HG02610 (cell line): ENCODE measurements around the gene VANGL2.
"Not testable (repeated sequence)": the region's sequence is repeated elsewhere in the genome, so short reads cannot be mapped to it uniquely, and the experiment has no call there.

ENCODE experiments used
- ATAC-seq: cut with Tn5 transposase; IDR thresholded peaks from one replicate; pipeline ENCODE4 v1.9.1; 2021; ENCODE audit warnings: mild to moderate bottlenecking, moderate library complexity; ENCODE audit not compliant: unreplicated experiment

Gene VANGL2

DNA sequence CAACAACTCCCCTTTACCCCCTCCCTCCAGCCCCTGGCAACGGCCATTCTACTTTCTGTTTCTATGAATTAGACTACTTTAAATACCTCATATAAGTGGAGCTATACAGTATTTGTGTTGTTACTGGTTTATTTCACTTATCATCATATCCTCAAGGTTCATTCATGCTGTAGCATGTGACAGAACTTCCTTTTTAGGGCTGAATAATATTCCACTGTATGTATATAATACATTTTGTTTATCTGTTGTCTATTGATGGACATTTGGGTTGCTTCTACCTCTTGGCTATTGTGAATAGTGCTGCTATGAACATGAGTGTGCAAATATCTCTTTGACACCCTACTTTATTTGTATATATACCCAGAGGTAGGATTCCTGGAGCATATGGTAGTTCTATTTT, 31.3 kb upstream of the VANGL2 start:
- ATAC-seq, result no peak

DNA sequence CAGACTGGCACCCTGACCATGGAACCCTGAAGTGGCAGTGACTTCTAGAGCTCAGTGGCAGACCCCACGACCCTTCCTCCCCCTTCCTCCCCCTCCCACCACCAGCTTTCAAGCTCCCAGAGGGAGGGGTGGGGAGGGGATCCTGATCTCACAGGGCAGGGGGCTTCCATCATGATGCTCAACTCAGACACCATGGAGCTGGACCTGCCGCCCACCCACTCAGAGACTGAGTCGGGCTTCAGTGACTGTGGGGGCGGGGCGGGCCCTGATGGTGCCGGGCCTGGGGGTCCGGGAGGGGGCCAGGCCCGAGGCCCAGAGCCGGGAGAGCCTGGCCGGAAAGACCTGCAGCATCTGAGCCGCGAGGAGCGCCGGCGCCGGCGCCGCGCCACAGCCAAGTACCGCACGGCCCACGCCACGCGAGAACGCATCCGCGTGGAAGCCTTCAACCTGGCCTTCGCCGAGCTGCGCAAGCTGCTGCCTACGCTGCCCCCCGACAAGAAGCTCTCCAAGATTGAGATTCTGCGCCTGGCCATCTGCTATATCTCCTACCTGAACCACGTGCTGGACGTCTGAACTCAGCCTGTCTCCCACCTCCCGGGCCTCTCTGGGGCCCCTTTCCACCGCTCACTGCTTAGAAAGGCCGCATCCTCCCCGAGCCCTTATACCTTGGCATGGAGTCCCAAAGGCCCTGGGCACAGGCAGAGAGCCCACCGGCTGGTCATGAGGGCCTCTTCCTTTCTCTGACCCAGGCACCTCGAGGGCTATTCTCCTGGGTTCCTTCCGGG, 29.6 kb upstream of the VANGL2 start:
- ATAC-seq, result no peak

DNA sequence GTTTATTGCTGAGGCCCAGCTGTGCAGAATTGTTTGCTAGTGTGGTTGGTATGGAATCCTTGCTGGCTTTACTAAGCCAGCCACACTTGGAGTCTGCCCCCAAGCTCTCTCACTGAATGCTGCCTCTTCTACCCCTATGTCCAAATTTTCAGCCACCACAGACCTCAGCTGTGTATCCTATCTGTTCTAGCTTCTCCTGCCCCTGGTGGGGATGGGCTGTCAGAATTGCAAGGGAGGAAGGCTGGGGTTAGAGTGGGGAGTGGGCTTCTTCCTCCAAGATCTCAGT, 29.1 kb upstream of the VANGL2 start:
- ATAC-seq, result no peak

DNA sequence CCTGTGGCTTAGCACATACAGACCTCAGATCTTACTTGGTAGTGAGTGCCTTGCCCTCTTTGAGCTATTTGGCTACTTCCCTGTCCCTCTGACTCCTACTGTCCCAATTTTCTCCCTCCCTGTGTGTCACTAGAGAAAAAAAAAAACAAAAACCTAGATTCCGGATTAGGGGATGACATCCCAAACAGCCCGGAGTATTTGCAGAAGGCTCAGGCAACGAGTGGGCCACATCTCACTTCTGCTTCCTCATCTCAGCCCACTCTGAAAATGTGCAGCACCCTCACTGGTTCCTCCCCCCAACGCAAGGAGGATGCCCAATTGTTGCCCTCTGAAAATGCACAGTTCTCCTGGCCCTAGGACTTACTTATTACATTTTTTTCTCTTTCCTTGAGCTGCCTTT, 28.6 kb upstream of the VANGL2 start:
- no peak for ATAC-seq

DNA sequence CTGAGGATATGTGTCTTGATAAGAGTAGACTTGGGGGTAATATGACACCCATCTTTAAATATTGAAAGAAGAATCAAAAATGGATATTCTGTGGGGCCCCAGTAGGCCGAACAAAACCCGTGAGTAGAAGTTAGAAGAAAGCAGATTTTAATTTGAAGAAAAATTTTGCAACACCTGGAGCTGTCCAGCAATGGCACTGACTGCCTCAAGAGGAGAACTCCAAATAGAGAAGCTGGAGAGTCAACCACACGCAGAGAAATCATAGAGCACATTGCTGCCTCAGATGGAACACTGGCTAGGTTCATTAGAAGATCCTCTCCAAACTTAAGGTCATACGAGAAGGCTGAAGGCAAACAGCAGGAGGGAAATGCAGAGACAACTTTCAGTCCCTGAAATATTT, 26.7 kb upstream of the VANGL2 start:
- no peak for ATAC-seq

DNA sequence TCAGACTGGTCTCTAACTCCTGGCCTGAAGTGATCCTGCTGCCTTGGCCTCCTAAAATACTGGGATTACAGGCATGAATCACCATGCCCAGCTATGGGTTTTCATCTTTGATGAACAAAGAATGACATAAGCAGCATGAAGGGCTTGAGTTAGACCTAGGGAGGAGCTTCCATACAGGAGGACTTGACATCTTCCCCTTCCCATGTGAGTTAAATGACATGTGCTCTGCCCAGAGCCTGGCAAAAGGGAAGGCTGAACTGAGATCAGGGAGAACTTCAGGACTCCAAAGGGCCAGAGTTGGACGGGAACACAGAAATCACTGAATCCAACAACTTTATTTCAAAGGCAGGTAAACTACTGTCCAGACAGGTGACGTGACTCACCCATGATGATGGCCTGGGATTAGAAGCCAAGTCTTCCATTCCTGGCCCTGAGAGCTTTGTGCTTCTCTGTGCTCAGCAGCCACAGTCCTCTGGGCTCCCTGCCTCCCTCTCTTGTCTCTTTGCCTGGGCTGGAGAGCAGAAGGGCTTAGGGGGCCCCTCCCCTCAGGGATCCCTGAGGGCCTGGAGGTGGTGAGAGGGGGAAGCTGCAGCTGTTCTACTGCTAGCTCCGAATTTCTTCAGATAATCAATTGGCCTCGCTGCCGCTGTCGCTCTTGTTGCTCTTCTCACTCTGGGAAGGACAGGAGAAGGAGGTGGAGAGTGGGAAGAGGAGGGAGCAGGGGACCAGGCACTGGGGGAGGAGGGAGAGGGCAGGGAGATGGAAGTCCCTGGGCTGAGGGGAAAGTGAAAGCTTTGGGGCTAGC, 25.9 kb upstream of the VANGL2 start:
- ATAC-seq, result no peak

DNA sequence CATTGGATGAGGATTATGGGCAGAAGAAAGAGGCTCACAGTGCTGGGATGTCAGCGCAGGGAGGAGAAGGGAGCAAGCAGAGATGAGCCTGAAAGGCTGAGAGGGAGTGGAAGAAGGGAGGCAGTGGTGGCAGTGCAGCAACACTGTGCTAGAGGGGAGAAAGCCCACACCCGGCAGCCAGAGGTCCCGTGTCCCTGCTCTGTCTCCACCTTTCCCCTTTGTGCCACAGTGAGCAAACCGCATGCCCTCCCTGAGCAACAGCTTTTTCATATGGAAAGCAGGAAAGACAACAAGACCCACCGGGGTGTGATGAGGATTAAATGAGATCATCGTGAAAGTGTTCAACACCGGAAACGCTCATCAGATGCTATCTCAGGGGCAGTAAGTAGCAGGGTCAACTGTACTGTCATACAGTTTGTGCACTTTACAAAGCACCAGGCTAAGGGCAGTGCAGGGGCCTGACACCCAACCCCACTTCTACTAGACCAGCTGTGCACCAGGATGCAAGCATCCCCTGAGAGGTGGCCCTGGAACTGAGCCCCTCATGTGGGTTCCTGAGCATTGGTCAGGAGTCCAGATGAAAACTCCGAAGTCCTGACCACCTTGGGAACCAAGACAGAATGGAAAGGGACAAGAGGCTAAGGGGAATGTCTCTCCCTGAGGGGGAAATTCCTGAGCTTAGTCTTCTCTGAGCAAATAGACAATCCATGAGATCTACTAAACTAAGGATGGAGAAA, 24.4 kb upstream of the VANGL2 start:
- peak; percentile 70 for ATAC-seq

DNA sequence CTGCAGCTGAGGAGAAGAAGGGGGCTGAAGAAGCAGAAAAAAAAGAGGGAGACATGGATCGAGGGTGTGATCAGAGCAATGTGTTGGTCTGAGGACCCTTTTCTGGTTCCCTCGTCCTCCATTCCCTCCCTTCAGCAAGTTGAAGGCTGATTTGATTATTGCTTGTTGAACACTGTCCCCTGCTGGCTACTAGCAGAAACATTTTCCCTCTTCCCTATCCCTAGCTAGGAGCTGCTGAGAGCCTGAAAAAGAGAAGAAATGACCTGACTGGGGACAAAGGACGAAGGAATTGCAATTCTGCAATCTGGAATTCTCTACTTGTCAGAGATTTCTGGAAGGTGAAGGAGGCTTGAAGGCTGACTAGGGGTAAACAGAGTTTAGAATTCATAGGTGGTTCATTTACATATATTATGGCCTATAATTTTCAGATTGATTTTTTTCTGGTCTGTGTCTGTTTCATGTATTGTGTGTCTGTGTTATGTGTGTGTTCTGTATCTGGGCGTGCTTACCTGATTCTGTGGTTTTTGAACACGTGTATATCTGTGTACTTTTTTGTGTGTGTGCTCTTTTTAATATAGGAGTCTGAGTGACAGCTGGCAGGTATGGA, 23.7 kb upstream of the VANGL2 start:
- peak; percentile 58 for ATAC-seq

DNA sequence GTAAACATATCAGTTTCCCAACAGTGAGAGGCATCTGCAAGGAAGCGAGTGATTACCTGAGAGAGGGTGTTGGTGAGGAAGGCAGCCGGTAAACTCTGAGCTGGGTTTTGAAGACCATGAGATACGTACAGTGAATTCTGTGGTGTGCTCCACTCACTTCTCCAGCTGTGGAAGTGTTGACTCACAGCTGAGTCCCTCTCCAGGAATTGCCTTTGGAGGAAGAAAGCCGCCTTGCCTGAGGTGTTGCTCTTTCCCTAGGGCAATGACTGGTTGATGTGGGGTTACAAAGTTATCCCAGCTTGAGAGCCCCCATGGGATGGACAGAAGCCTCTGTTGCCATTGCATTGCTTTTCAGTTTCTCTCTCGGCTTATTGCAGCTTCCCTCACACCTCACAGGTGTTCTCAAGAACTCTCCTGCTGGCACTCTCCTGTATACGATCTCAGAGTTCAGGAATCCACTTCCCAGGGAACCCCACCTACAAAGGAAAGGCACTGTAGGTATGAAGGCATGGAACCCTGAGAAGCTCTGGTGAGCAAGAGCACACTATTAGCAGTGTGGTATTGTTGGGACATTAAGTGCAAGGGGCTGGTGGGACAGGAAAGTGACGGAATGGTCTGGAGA, 22.7 kb upstream of the VANGL2 start:
- ATAC-seq, result no peak

DNA sequence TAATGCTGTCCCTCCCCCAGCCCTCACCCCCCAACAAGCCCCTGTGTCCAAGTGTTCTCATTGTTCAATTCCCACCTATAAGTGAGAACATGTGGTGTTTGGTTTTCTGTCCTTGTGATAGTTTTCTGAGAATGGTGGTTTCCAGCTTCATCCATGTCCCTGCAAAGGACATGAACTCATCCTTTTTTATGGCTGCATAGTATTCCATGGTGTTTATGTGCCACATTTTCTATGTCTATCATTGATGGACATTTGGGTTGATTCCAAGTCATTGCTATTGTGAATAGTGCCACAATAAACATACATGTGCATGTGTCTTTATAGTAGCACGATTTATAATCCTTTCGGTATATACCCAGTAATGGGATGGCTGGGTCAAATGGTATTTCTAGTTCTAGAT, 15.6 kb upstream of the VANGL2 start:
- not testable (repeated sequence) for ATAC-seq

DNA sequence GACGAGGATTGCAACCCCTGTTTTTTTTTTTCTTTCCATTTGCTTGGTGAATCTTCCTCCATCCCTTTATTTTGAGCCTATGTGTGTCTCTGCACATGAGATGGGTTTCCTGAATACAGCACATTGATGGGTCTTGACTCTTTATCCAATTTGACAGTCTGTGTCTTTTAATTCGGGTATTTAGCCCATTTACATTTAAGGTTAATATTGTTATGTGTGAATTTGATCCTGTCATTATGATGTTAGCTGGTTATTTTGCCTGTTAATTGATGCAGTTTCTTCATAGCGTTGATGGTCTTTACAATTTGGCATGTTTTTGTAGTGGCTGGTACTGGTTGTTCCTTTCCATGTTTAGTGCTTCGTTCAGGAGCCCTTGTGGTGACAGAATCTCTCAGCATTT, 12.0 kb upstream of the VANGL2 start:
- ATAC-seq, result not testable (repeated sequence)

DNA sequence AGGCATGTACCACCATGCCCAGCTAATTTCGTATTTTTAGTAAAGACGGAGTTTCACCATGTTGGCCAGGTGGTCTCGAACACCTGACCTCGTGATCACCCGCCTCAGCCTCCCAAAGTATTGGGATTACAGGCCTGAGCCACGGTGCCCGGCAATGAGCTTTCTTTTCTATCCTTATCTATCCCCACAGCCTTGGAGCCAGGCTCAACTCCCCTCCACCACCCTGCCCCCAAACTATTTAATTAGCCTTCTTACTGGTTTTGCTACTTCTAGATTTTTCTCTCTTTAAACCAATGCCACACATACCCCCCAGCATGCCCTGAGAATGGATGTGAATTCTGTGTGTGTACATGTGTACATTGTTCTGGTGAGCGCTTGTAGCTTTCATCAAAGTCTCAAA, 5.7 kb upstream of the VANGL2 start:
- ATAC-seq, result no peak

DNA sequence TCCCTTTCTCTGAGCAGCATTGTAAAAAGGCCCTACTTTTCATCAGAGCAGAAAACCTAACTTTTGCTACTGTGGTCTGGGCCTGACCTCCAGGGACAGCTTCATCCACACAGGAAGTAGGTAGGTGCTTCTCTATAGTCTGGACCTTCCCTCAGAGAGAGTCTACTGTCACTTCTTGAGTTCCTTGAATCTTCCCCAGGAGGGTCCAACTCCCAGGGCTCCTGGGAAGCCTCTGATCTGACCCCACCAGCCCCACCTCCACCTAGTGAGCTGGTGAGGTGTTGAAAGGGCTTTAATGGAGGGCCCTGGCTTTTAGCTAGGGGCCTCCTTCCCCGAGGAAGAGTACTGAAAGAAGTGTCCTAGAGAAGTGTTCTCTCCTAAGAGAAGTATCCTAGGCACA, 2.7 kb upstream of the VANGL2 start:
- ATAC-seq, result no peak

DNA sequence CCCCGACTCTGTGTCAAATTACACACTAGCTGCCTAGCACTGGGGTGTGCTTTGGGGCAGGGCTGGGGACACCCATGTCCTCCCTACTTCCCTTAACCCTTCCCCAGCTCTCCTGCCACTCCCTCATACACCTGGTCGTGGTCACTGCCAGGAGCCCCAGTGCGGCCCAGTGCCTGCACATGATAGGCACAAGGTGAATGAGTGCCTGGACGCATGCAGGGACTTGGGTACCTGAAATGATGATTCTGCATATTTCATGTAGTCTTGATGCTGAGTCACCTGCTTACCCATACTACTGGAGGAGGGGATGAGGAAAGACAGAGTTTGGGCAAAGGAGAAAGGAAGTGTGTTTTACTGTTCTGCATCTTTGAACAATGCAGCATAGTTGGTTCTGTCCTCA, 1.5 kb upstream of the VANGL2 start:
- ATAC-seq, result no peak

DNA sequence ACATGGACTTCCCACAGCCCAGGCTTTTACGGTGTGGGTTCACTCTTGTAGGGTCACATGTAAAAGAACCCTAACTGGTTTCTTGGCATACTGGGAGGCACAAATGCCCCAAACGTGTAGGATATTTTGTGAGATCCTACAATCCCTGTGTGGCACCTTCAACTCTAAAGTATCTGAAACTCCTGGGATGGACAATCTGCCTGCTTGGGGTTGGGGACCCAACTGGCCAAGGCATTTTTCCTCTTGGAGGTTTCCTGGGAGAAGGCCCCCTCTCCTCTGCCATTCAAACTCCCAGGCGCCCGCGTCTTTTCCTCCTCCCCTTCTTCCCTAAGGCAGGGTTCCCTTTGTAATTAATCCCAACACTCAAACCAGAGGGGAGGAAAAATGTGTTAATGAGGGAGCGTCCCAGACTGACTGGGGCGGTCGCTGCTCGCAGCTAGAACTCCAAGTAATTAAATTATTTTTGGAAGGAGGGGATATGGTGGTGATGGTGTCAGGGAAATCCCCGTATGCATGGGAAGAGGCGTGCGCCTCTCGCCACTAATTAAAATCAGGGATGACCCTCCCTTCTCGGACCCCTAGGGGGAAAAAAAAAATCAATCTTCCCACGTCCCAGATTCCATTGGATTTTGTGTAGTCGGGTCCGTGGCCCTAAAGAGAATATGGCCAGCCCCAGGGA, 681 bp upstream of the VANGL2 start:
- no peak for ATAC-seq

DNA sequence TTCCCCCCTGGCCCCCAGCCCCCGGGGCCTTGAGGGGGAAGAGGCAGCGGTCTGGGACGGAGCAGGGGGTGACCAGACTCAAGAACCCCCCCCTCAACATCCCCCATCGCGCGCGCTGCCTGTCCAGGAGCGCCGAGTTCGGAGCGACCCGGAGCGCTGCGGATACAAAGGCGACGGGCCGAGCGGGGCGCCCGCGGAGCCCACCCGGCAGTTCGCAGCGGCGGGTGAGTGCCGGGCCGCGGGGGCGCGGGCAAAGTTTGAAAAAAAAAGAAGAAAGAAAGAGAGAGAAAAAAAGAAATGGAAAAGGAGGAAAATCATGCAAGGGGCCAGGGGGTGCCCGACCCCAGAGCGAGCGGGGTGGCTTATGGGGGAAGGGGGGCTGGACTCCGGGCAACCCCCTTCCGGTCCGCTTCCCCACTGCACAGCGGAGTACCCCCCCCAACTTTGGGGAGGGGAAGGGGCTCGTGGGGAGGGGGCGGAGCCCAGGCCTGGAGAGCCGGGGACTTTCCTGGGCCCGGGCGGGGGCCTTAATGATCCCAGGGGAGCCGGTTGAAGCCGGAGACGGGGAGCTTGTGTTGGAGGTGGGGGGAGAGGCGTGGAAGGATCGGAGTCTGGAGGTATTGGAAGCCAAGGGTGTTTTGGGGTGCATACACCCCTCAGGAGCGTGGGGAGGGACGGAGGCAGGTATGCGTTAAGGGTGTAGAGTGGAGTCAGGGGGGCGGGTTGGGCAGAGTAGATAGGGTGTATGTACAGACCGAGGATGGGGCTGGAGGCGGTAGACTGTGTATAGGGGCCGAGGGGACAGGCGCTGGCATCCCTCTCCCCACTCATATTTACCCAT, 502 bp downstream of the VANGL2 start:
- no peak for ATAC-seq

DNA sequence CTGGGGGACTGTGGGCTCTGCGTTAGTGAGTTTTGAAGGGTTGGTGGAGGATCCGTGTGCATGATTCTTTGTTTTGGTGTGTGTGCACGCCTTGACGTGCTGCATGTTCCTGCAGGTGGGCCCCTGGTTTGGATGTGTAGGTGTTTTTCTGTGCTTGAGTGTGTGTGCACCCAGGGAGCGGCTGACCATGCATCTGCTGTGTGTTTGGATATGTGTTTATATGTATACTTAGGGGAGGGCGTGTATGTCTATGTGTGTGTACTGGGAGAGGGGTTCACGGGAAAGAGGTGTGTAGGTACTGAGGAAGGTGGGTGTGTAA, 1.1 kb downstream of the VANGL2 start:
- no peak for ATAC-seq

DNA sequence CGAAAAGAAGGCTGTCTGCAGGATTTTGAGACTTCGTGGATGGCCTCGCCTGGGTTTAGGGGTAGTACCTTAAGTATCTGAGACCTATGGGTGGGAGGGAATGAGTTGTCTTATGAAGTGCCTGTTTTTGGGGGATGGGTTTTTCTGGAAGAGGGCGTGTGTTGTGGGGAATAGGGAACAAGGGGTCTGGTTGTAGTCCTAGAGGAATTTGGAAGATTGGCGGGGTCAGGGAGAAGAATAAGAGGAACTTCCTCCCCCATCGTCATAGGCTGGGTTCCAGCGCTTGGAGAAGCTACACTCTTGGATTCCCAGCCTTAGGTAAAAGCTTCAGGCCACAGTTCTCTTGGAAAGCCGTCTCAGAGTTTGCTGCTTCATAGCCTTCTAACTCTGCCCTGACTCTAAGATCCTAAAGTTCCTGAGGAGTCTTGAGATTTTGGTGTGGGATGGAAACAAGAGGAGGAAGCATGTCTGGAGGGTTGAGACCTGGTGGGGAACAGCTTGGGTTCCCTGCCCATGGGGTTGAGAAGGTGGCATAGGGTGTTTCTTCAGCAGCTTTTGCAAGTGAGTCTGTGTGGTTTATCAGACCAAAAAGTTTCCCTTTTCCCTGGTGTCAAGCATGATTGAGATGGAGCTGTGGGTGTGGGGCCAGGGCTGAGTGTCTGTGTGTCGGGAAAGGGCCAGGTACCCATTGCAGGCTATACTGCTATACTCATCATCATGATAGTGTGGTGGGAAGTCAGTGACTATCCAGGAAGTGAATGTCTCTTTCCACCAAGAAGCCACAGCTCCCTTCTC, 1.8 kb downstream of the VANGL2 start:
- ATAC-seq, result no peak

DNA sequence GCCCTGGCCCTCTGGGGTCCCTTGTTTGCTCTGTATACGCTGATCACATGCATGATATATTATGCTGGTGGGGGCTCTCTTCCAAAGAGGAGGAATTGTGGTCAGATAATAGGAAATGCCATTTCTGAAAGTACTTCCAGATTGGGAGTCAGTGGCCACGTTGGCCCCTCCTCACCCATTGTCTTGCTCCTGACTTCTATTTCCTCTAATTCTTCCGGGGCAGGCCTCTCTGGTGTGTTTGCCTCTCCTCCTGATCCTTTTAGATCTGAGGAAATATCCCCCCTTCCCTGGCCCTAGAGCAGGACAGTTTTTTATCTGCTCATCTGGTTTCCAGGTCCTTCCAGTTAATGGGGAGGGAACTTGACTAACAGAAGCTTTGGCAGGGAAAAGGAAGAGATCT, 2.9 kb downstream of the VANGL2 start:
- no peak for ATAC-seq
